ENCODE results near the gene SUSD4. TPM values are rescaled to one million over a fixed set of nuclear protein-coding genes. Genes with fewer than 3 reads are reported as not detected.

SUSD4 gene
- total RNA-seq, 1 experiment from 2014 or later, result 3.5 TPM

DNA sequence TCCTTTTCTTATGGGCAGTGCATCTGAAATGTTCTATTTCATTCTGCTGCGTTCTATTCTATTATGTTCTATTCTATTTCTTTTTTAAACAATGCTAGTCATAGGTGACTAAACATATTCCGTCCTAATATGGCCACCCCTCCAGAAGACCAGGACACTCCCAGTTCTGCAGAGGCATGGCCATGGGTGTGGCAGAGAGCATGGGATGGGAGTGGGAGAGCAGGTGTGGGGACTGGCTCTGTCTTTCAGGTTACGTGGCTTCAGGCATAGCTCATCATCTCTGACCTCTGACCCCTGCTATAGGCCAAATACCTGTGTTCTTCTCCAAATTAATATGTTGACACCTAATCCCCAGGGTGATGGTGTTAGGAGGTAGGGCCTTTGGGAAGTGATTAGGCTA lies 187.5 kb downstream of the SUSD4 start:
- no peak for DNase-seq
- no peaks in the 10 kb centered on the region for H3K9me3 ChIP-seq (ENCODE audit: control insufficient read depth, low read depth, low read length)
- no peak overlapping the region for H2BK15ac ChIP-seq (ENCODE audit: low read depth, low read length)
- Mint-ChIP-seq H3K27me3 (ENCODE audit: low read depth) (peaks cover 32% of the 10 kb centered on the region), H3K36me3 (ENCODE audit: insufficient read depth in 1 of 3, low read depth in 3 of 3) (peaks cover 0 to 4% (median 1%) of the 10 kb centered on the region in 3 experiments; a peak in 3 of 7 replicates), H3K27ac (no peak overlapping the region), H3K9me3 (peaks cover 2 to 5% of the 10 kb centered on the region in 2 experiments; a peak in 2 of 5 replicates), H3K4me3 (no peak overlapping the region), H3K4me1 (peaks cover 14 to 16% of the 10 kb centered on the region in 2 experiments)
- no peaks in the 10 kb centered on the region for H3K27me3 ChIP-seq (ENCODE audit: insufficient read depth, low read length)
- H2BK20ac ChIP-seq (ENCODE audit: low read depth, low read length, poor library complexity, severe bottlenecking), result no peak overlapping the region
- no peak overlapping the region for H2BK12ac ChIP-seq (ENCODE audit: insufficient read length, low read depth, low read length)
- H3K18ac ChIP-seq (ENCODE audit: insufficient read length, low read depth, low read length), result no peak overlapping the region
- H3K56ac ChIP-seq (ENCODE audit: insufficient read length, low read depth, low read length), result peak overlapping the region; percentile 50
- H4K20me1 ChIP-seq (ENCODE audit: control insufficient read depth, insufficient read depth, insufficient read length), result no peaks in the 10 kb centered on the region
- no peak overlapping the region for H3K4me2 ChIP-seq (ENCODE audit: insufficient read depth, insufficient read length, low read length)
- H4K5ac ChIP-seq (ENCODE audit: insufficient read length, low read depth, low read length), result no peak overlapping the region
- H4K8ac ChIP-seq (replicated peaks; ENCODE audit: insufficient read length, low read depth, low read length), result no peak overlapping the region
- no peak overlapping the region for H3K14ac ChIP-seq (ENCODE audit: insufficient read depth, low read length)
- no peak overlapping the region for H3K23ac ChIP-seq (ENCODE audit: insufficient read length, low read depth, low read length)
- no peak overlapping the region for H2BK5ac ChIP-seq (ENCODE audit: insufficient read length, low read length)
- no peaks in the 10 kb centered on the region for H3K23me2 ChIP-seq (ENCODE audit: insufficient read length, low read depth, low read length, poor library complexity, severe bottlenecking)
- no peak overlapping the region for H2BK120ac ChIP-seq (ENCODE audit: low read depth, low read length, poor library complexity, severe bottlenecking)
- H4K91ac ChIP-seq (ENCODE audit: insufficient read length, low read depth, low read length), result no peak overlapping the region
- H3K4ac ChIP-seq (ENCODE audit: low read depth, low read length), result no peak overlapping the region
- H2AK5ac ChIP-seq (ENCODE audit: insufficient read length, low read length), result no peak overlapping the region
- no peaks in the 10 kb centered on the region for H3K79me1 ChIP-seq (ENCODE audit: insufficient read depth, low read depth, low read length, poor library complexity, severe bottlenecking)
- no peaks in the 10 kb centered on the region for H3K4me1 ChIP-seq (ENCODE audit: insufficient read depth, low read length)
- TF ChIP-seq, protein P1, sequence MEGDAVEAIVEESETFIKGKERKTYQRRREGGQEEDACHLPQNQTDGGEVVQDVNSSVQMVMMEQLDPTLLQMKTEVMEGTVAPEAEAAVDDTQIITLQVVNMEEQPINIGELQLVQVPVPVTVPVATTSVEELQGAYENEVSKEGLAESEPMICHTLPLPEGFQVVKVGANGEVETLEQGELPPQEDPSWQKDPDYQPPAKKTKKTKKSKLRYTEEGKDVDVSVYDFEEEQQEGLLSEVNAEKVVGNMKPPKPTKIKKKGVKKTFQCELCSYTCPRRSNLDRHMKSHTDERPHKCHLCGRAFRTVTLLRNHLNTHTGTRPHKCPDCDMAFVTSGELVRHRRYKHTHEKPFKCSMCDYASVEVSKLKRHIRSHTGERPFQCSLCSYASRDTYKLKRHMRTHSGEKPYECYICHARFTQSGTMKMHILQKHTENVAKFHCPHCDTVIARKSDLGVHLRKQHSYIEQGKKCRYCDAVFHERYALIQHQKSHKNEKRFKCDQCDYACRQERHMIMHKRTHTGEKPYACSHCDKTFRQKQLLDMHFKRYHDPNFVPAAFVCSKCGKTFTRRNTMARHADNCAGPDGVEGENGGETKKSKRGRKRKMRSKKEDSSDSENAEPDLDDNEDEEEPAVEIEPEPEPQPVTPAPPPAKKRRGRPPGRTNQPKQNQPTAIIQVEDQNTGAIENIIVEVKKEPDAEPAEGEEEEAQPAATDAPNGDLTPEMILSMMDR (conservative IDR thresholded peaks at IDR 0.05), result no peak
- no peaks in the 10 kb centered on the region for H3K79me2 ChIP-seq (ENCODE audit: insufficient read depth, low read length)
- WGBS (ENCODE audit: extremely low coverage, insufficient read length, low lambda C conversion rate), result no CpG with 5 or more reads among the region's 3 CpGs
- no peak overlapping the region for H3T11ph ChIP-seq (ENCODE audit: low read length)
- no peak overlapping the region for H3K27ac ChIP-seq (ENCODE audit: insufficient read length, low read depth, low read length)
- H3K9ac ChIP-seq (ENCODE audit: extremely low read depth, insufficient read length, low read length), result no peak overlapping the region
- H2AFZ ChIP-seq (ENCODE audit: low read length), result no peak overlapping the region
